Endothelial cell of umbilical vein (primary cell): Measurements from ENCODE around the gene OPA1.

Source experiments
- EZH2 ChIP-seq: IDR thresholded peaks from 2 replicates; pipeline ENCODE4 v1.6.1; 2012; ENCODE audit warnings: borderline replicate concordance, low read depth, mild to moderate bottlenecking, moderate library complexity, low read length, inconsistent platforms; ENCODE audit not compliant: severe bottlenecking
- GATA2 ChIP-seq: IDR thresholded peaks from 2 replicates; pipeline ENCODE4 v1.7.0; 2011; ENCODE audit warnings: low read depth, mild to moderate bottlenecking, moderate library complexity, mixed read lengths, low read length; ENCODE audit not compliant: insufficient read length, insufficient read depth
- MYC ChIP-seq: IDR thresholded peaks from one replicate; pipeline ENCODE4 v1.6.1; 2011; ENCODE audit warnings: mild to moderate bottlenecking, low read depth, low read length
- POLR2A ChIP-seq: IDR thresholded peaks from 2 replicates; pipeline ENCODE4 v1.6.1; 2012; ENCODE audit warnings: low read depth, mild to moderate bottlenecking, control low read depth, low read length
- POLR2AphosphoS5 ChIP-seq: IDR thresholded peaks from 2 replicates; pipeline ENCODE4 v1.6.1; 2012; ENCODE audit warnings: low read depth, mild to moderate bottlenecking, control low read depth, low read length, moderate library complexity; ENCODE audit not compliant: insufficient read depth
- TF ChIP-seq, protein P1 (sequence below), 2 donors: IDR thresholded peaks; 1 replicate in 1 of 2; 2 replicates in 1 of 2; pipeline ENCODE4 v1.5.1; 2011; ENCODE audit warnings: low read length in 2 of 2, mild to moderate bottlenecking in 2 of 2, moderate library complexity in 2 of 2, control low read depth in 1 of 2, inconsistent platforms in 1 of 2, low read depth in 1 of 2; ENCODE audit not compliant: insufficient read depth in 1 of 2; ENCODE audit errors: extremely low read depth in 1 of 2

DNA sequence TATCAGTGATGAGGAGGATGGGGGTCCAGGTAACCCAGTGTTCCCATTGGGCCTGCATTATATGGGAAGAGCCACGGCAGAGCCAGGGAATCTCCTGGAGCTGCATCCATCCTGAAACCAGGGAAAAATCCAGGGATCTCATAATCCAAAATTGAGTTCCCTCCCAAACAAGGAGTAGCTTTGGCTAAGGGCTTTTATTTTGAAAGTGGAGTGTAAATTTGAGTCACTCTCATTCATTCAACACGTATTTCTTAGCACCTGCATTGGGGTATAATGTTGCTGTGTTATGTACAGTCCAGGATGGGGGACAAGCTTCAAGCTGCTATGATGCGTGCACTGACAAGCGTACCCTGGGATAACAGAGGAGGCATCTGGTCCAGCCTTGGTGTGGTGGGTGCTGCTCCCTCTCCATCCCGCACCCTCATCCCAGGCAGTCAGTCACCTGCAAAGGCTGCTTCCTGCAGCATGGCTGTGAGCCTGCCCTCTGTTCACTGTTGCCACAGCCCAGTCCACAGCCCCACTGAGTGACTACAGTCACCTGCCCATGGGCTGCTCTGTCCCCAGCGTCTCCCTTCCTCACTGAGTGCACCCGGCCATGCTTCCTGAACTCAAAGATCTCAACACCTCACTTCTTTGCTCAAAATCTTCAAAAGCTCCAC, 135.6 kb downstream of the OPA1 start:
- TF ChIP-seq POLR2A = no peak
- no peak for TF ChIP-seq EZH2
- TF ChIP-seq POLR2AphosphoS5 = no peak
- TF ChIP-seq, protein P1, sequence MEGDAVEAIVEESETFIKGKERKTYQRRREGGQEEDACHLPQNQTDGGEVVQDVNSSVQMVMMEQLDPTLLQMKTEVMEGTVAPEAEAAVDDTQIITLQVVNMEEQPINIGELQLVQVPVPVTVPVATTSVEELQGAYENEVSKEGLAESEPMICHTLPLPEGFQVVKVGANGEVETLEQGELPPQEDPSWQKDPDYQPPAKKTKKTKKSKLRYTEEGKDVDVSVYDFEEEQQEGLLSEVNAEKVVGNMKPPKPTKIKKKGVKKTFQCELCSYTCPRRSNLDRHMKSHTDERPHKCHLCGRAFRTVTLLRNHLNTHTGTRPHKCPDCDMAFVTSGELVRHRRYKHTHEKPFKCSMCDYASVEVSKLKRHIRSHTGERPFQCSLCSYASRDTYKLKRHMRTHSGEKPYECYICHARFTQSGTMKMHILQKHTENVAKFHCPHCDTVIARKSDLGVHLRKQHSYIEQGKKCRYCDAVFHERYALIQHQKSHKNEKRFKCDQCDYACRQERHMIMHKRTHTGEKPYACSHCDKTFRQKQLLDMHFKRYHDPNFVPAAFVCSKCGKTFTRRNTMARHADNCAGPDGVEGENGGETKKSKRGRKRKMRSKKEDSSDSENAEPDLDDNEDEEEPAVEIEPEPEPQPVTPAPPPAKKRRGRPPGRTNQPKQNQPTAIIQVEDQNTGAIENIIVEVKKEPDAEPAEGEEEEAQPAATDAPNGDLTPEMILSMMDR (IDR thresholded peaks at IDR 0.05; ENCODE audit: extremely low read depth in 1 of 2, insufficient read depth in 1 of 2, low read depth in 1 of 2, low read length in 2 of 2) = no peak
- TF ChIP-seq GATA2 = no peak
- TF ChIP-seq MYC = no peak
